Measurements from ENCODE around the gene MTUS2. TPM values are rescaled to one million over a fixed set of nuclear protein-coding genes. Genes with fewer than 3 reads are reported as not detected.

The MTUS2 gene
- total RNA-seq, 1 donor from 2014 or later, result 8.9 TPM

DNA sequence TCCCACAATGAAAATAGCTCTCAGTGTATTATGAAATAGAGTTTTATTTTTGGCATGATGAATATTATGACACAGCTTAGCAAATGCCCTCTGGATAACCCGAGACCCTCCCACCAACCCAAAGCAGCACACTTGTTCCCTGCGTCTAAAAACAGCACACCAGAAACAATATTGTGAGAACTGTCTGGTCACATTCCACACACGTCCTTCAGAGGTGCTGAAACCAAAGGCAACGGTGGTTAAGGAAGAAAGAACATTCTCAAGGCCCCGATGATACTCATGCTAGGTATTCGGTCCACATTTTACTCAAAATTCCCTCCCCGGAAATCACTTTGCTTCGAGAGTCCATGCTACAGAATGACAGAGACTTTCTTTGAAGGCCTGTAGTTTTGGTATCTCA is 618.6 kb downstream of the MTUS2 start:
- DNase-seq (ENCODE audit: low spot score in 2 of 2), result peak in 1 of 2 donors; percentile 87
- H3K27ac ChIP-seq, result peak overlapping the region; percentile 82 to 90
- no peaks in the 10 kb centered on the region for H3K36me3 ChIP-seq
- peaks cover 22 to 58% of the 10 kb centered on the region in 2 donors for H3K4me1 ChIP-seq
- intact Hi-C loops (cut with DNase I), result loop anchor here (2.0 to 10.0 kb wide), 7 partner anchors 304 to 1724 kb away; partner anchors contain the start of genes HSPH1 and USPL1
- H3K27me3 ChIP-seq, result no peaks in the 10 kb centered on the region
- H3K4me3 ChIP-seq, result peak overlapping the region in 1 of 2 donors; percentile 21
- TF ChIP-seq, protein P1, sequence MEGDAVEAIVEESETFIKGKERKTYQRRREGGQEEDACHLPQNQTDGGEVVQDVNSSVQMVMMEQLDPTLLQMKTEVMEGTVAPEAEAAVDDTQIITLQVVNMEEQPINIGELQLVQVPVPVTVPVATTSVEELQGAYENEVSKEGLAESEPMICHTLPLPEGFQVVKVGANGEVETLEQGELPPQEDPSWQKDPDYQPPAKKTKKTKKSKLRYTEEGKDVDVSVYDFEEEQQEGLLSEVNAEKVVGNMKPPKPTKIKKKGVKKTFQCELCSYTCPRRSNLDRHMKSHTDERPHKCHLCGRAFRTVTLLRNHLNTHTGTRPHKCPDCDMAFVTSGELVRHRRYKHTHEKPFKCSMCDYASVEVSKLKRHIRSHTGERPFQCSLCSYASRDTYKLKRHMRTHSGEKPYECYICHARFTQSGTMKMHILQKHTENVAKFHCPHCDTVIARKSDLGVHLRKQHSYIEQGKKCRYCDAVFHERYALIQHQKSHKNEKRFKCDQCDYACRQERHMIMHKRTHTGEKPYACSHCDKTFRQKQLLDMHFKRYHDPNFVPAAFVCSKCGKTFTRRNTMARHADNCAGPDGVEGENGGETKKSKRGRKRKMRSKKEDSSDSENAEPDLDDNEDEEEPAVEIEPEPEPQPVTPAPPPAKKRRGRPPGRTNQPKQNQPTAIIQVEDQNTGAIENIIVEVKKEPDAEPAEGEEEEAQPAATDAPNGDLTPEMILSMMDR (IDR thresholded peaks at IDR 0.05), result no peak
- no peaks in the 10 kb centered on the region for H3K9me3 ChIP-seq

DNA sequence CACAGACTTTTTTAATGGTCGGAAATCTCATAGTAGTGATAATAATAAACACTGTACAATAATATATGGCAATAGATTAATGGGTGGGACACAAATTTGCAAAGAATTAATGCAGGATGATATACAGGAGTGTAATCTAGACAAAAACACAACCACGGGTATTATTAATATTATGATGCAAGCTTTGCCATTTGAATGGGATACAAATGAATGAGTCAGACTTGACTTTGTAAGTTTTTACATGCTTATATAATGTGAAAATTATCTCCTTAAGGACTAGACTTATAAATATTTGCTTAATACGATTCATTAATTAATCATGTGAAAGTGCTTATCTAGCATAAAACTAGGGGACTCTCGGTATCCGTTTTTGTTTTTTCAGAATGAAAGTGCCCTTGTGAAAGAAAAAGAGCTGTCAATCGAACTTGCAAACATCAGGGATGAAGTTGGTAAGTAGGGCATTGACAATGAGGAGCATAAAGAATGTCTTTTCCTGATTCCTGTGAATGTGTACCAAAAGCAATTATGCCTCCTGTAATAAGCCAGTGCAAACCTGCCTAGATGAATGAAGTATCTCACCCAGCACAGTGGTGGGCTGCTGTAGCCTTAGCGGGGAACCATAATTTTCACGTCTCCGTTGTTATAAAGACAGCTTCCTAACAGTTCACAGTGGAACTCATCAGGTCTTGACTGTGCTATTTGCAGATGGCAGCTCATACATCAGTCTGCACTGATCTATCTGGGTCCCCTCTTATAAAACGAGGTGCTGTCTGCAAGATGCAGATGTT is 619.7 kb downstream of the MTUS2 start:
- intact Hi-C loops (cut with DNase I), result loop anchor here (2.0 to 10.0 kb wide), 7 partner anchors 305 to 1723 kb away; partner anchors contain the start of genes HSPH1 and USPL1
- Histone ChIP-seq H3K9me3 (no peaks in the 10 kb centered on the region), H3K4me3 (no peak overlapping the region), H3K36me3 (no peaks in the 10 kb centered on the region), H3K27me3 (no peaks in the 10 kb centered on the region), H3K4me1 (peaks cover 22 to 48% of the 10 kb centered on the region in 2 donors), H3K27ac (peak overlapping the region; percentile 82 to 90)
- DNase-seq (ENCODE audit: low spot score in 2 of 2), result no peak
- TF ChIP-seq, protein P1 (IDR thresholded peaks at IDR 0.05), result no peak

DNA sequence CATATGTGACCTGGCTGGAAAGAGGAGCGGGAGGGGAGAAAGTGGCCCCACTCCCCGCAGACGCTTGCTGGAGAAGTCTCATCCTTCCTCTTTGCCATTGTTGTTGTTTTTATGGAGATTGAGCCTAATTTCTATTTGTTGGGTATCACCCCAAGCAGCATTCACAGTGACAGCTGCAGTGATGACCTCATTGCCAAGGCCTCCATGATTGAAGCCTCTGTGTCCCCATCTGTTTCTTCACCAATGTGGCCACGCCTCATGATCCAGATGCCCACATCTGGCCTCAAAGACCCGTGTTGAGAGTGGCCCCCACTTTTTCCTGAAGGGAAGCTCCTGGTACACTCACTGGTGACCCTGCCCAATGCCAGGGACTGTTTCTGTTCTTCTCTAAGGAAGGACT is 621.2 kb downstream of the MTUS2 start:
- intact Hi-C loops (cut with DNase I), result no loop called here
- no peaks in the 10 kb centered on the region for H3K27me3 ChIP-seq
- no peaks in the 10 kb centered on the region for H3K9me3 ChIP-seq
- no peak for DNase-seq (ENCODE audit: low spot score in 2 of 2)
- no peak overlapping the region for H3K27ac ChIP-seq
- TF ChIP-seq, protein P1 (IDR thresholded peaks at IDR 0.05), result no peak
- no peak overlapping the region for H3K4me3 ChIP-seq
- H3K4me1 ChIP-seq, result peaks cover 14 to 36% of the 10 kb centered on the region in 2 donors
- H3K36me3 ChIP-seq, result no peaks in the 10 kb centered on the region

DNA sequence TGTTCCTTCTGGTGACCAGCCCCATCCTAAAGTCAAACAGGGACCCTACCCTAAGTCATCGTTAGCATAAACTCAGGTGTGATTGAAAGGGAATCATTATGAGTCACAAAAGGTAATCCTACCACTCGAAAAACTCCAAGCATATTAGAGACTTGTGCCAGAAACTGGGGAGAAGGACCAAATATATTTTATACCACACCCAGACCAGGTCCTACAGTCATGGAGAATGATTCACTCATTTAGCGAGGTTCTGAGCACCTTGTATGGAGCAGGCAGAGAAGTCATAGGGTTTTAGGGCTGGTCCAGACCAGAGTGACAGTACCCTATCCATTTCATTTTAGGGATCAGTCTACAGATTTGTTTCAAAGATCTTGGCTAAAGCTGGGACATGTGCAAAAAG is 625.9 kb downstream of the MTUS2 start:
- TF ChIP-seq, protein P1 (IDR thresholded peaks at IDR 0.05), result no peak
- Histone ChIP-seq H3K36me3 (no peaks in the 10 kb centered on the region), H3K27ac (no peak overlapping the region), H3K4me1 (no peaks in the 10 kb centered on the region), H3K4me3 (no peak overlapping the region), H3K27me3 (no peaks in the 10 kb centered on the region), H3K9me3 (no peaks in the 10 kb centered on the region)
- intact Hi-C loops (cut with DNase I), result no loop called here
- DNase-seq (ENCODE audit: low spot score in 2 of 2), result no peak

DNA sequence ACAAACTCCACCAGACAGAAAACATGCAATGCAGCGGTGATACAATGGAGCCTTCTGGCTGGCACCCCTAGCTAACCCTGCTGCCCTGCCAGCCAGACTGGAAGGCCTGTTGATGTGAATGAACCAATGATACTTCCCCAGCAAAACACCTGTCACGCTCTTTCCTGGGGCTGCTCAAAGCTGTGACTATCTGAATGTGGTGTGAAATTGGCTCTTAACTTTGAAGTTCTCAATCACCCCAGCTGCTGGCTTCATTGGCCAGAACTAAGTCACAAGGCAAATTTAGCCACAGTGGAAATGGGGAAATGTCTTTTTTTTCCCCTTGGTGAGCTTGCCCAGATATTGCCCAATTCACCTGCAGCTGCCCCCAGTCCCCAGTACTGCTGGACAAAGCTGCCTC is 628.0 kb downstream of the MTUS2 start:
- intact Hi-C loops (cut with DNase I), result no loop called here
- DNase-seq (ENCODE audit: low spot score in 2 of 2), result no peak

More for the DNA sequence above, 628.0 kb downstream of the MTUS2 start:
- no peaks in the 10 kb centered on the region for H3K36me3 ChIP-seq
- no peaks in the 10 kb centered on the region for H3K4me1 ChIP-seq
- TF ChIP-seq, protein P1 (IDR thresholded peaks at IDR 0.05), result no peak
- H3K27me3 ChIP-seq, result no peaks in the 10 kb centered on the region
- no peak overlapping the region for H3K4me3 ChIP-seq
- H3K27ac ChIP-seq, result no peak overlapping the region
- H3K9me3 ChIP-seq, result no peaks in the 10 kb centered on the region

Data from ascending aorta (tissue), 2 donors.